DOHH2 (cell line): Measurements from ENCODE around the gene UBE2B.

Experiments
- H3F3A ChIP-seq: fragments of 200-600 bp; sonication (generic), shearing (Covaris generic); 2 replicates; pipeline ENCODE4 v1.6.0; 2016; ENCODE audit warnings: antibody characterized with exemption, mild to moderate bottlenecking; ENCODE audit not compliant: control insufficient read depth, insufficient read depth
- H3K27ac ChIP-seq: fragments of 200-600 bp; sonication (generic); 2 replicates; pipeline ENCODE4 v1.5.1; 2014; ENCODE audit warnings: low read depth, mild to moderate bottlenecking, low read length, moderate library complexity
- H3K27me3 ChIP-seq: fragments of 200-600 bp; sonication (generic); 2 replicates; pipeline ENCODE4 v1.6.1; 2014; ENCODE audit warnings: mild to moderate bottlenecking, low read length, mixed read lengths; ENCODE audit not compliant: control insufficient read depth
- H3K36me3 ChIP-seq: fragments of 200-600 bp; sonication (generic); 2 replicates; pipeline ENCODE4 v1.6.1; 2014; ENCODE audit warnings: mild to moderate bottlenecking, low read length, moderate library complexity, mixed read lengths; ENCODE audit not compliant: control insufficient read depth
- H3K4me1 ChIP-seq: fragments of 200-600 bp; sonication (generic); 2 replicates; pipeline ENCODE4 v1.6.1; 2014; ENCODE audit warnings: mild to moderate bottlenecking, low read length, mixed read lengths; ENCODE audit not compliant: control insufficient read depth
- H3K4me2 ChIP-seq: fragments of 200-600 bp; sonication (generic); 2 replicates; pipeline ENCODE4 v1.6.0; 2014; ENCODE audit warnings: mild to moderate bottlenecking, low read length, moderate library complexity
- H3K4me3 ChIP-seq: fragments of 200-600 bp; sonication (generic); 2 replicates; pipeline ENCODE4 v1.5.1; 2014; ENCODE audit warnings: mild to moderate bottlenecking, low read length, mixed read lengths
- H3K79me2 ChIP-seq: fragments of 200-600 bp; sonication (generic); 2 replicates; pipeline ENCODE4 v1.6.1; 2014; ENCODE audit warnings: mild to moderate bottlenecking, low read length, mixed read lengths; ENCODE audit not compliant: control insufficient read depth
- H3K9me2 ChIP-seq: fragments of 200-600 bp; sonication (generic); replicated peaks from 2 replicates; pipeline ENCODE4 v1.6.1; 2014; ENCODE audit warnings: mild to moderate bottlenecking, low read length, mixed read lengths; ENCODE audit not compliant: control insufficient read depth
- H3K9me3 ChIP-seq: fragments of 200-600 bp; sonication (generic); 2 replicates; pipeline ENCODE4 v1.6.1; 2014; ENCODE audit warnings: antibody characterized with exemption, low read length, mixed read lengths; ENCODE audit not compliant: control insufficient read depth, insufficient read depth
- H4K20me1 ChIP-seq: fragments of 200-600 bp; sonication (generic); 2 replicates; pipeline ENCODE4 v1.6.0; 2014; ENCODE audit warnings: low read depth, mild to moderate bottlenecking, antibody characterized with exemption, low read length, moderate library complexity; ENCODE audit not compliant: control insufficient read depth, insufficient read depth
- EZH2phosphoT487 ChIP-seq: fragments of 200-600 bp; sonication (generic); IDR thresholded peaks from 2 replicates; pipeline ENCODE4 v1.6.1; 2017; ENCODE audit warnings: borderline replicate concordance, mild to moderate bottlenecking, antibody characterized with exemption, low read length, moderate library complexity, mixed read lengths
- TF ChIP-seq, protein P1 (sequence below): fragments of 200-600 bp; sonication (generic); IDR thresholded peaks from one replicate; pipeline ENCODE4 v1.5.1; 2014; ENCODE audit warnings: antibody characterized with exemption, mild to moderate bottlenecking, low read depth, low read length; ENCODE audit not compliant: poor library complexity, severe bottlenecking

UBE2B gene

DNA sequence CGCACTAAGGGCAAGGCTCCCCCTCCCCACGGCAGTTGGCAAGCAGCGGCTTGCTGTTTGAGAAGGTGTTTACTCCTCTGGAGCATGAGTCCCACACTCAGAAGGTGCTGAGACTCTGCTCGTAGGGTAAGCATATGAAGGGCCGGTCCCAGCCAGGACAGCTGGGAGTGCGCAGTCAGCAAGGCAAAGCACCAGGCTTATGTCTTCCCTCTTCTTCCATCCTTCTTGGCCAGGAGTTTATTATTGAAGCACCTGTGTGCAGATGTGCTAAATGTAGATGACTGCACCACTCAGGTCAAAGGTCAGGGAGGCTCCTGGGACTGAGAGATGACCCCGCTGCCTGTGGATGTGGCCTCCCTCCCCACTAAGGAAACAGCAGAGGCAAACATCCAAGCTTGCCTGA is 67.4 kb downstream of the UBE2B start:
- Histone ChIP-seq H3K9me3 (no peaks in the 10 kb centered on the region), H3K4me3 (no peak overlapping the region), H3K27me3 (no peaks in the 10 kb centered on the region), H3K4me1 (peaks cover 17% of the 10 kb centered on the region), H3K4me2 (no peak overlapping the region), H3F3A (no peaks in the 10 kb centered on the region), H3K36me3 (no peaks in the 10 kb centered on the region), H3K27ac (no peak overlapping the region), H3K79me2 (no peaks in the 10 kb centered on the region), H3K9me2 (no peaks in the 10 kb centered on the region), H4K20me1 (no peaks in the 10 kb centered on the region)
- TF ChIP-seq, protein P1, sequence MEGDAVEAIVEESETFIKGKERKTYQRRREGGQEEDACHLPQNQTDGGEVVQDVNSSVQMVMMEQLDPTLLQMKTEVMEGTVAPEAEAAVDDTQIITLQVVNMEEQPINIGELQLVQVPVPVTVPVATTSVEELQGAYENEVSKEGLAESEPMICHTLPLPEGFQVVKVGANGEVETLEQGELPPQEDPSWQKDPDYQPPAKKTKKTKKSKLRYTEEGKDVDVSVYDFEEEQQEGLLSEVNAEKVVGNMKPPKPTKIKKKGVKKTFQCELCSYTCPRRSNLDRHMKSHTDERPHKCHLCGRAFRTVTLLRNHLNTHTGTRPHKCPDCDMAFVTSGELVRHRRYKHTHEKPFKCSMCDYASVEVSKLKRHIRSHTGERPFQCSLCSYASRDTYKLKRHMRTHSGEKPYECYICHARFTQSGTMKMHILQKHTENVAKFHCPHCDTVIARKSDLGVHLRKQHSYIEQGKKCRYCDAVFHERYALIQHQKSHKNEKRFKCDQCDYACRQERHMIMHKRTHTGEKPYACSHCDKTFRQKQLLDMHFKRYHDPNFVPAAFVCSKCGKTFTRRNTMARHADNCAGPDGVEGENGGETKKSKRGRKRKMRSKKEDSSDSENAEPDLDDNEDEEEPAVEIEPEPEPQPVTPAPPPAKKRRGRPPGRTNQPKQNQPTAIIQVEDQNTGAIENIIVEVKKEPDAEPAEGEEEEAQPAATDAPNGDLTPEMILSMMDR: no peak
- TF ChIP-seq EZH2phosphoT487: no peak

- H3K79me2 ChIP-seq: no peaks in the 10 kb centered on the region
- H3K36me3 ChIP-seq: no peaks in the 10 kb centered on the region
- no peak overlapping the region for H3K27ac ChIP-seq
- no peaks in the 10 kb centered on the region for H3K9me3 ChIP-seq
- H3K4me3 ChIP-seq: no peak overlapping the region
- H3K4me1 ChIP-seq: peaks cover 17% of the 10 kb centered on the region
- TF ChIP-seq, protein P1: no peak
- TF ChIP-seq EZH2phosphoT487: no peak
- H4K20me1 ChIP-seq: no peaks in the 10 kb centered on the region
- no peaks in the 10 kb centered on the region for H3K27me3 ChIP-seq
- H3F3A ChIP-seq: no peaks in the 10 kb centered on the region
- no peaks in the 10 kb centered on the region for H3K9me2 ChIP-seq
- H3K4me2 ChIP-seq: no peak overlapping the region
These were observed 67.9 kb downstream of the UBE2B start for GRCh38 chr5:134439210-134439654.

GRCh38 chr5:134440201-134440755 is 68.9 kb downstream of the UBE2B start:
- no peak overlapping the region for H3K4me3 ChIP-seq
- H3K27ac ChIP-seq: no peak overlapping the region
- peaks cover 20% of the 10 kb centered on the region for H3K4me1 ChIP-seq
- no peaks in the 10 kb centered on the region for H3K9me2 ChIP-seq
- no peaks in the 10 kb centered on the region for H3K36me3 ChIP-seq
- TF ChIP-seq EZH2phosphoT487: no peak
- TF ChIP-seq, protein P1: no peak
- H3K79me2 ChIP-seq: no peaks in the 10 kb centered on the region
- H3K4me2 ChIP-seq: no peak overlapping the region
- no peaks in the 10 kb centered on the region for H3K9me3 ChIP-seq
- no peaks in the 10 kb centered on the region for H3K27me3 ChIP-seq
- no peaks in the 10 kb centered on the region for H3F3A ChIP-seq
- no peaks in the 10 kb centered on the region for H4K20me1 ChIP-seq
